Astrocyte of the cerebellum (primary cell): ENCODE results near the gene MTHFSD.

Source experiments
- DNase-seq: peaks from one replicate; pipeline ENCODE4 v3.0.0-alpha.2; 2011; ENCODE audit warnings: low read depth
- H3K4me3 ChIP-seq: 2 replicates; pipeline ENCODE4 v1.5.1; 2011; ENCODE audit warnings: mild to moderate bottlenecking, low read depth, low read length, moderate library complexity
- CTCF ChIP-seq: IDR thresholded peaks from 2 replicates; pipeline ENCODE4 v1.5.1; 2012; ENCODE audit warnings: low read length, low read depth, moderate library complexity, mild to moderate bottlenecking; ENCODE audit errors: missing control alignments
- in situ Hi-C: cut with HindIII; loops from 2 replicates; pipeline ENCODE4 v1.10.0; 2017; ENCODE audit warnings: low sequenced_read_pairs

The MTHFSD gene

GRCh38 chr16:86577314-86577971, 22.4 kb upstream of the MTHFSD start:
- no peak for TF ChIP-seq CTCF
- peak overlapping the region; percentile 51 for H3K4me3 ChIP-seq
- in situ Hi-C loops, result no loop called here
- no peak for DNase-seq

- no peak for TF ChIP-seq CTCF
- in situ Hi-C loops, result no loop called here
- DNase-seq, result no peak
- peak overlapping the region; percentile 51 for H3K4me3 ChIP-seq
These were observed 21.7 kb upstream of the MTHFSD start for GRCh38 chr16:86576591-86577313.

GRCh38 chr16:86575754-86576557, 20.9 kb upstream of the MTHFSD start:
- peak; percentile 87 for DNase-seq
- peak overlapping the region; percentile 51 for H3K4me3 ChIP-seq
- in situ Hi-C loops, result no loop called here
- TF ChIP-seq CTCF, result peak; percentile 70

GRCh38 chr16:86575095-86575685, 20.2 kb upstream of the MTHFSD start:
- no peak for TF ChIP-seq CTCF
- DNase-seq, result no peak
- peak overlapping the region; percentile 51 for H3K4me3 ChIP-seq
- in situ Hi-C loops, result no loop called here

GRCh38 chr16:86574646-86575045, 19.6 kb upstream of the MTHFSD start:
- H3K4me3 ChIP-seq, result no peak overlapping the region
- no peak for DNase-seq
- in situ Hi-C loops, result loop anchor here (25.0 kb wide), 2 partner anchors 463 to 688 kb away; no protein-coding TSS in a partner anchor
- no peak for TF ChIP-seq CTCF
